MM.1S (cell line): Measurements from ENCODE around the gene MVB12B.

Source experiments
- DNase-seq: peaks from one replicate; pipeline ENCODE4 v3.0.0-alpha.2; 2015
- H2AFZ ChIP-seq: fragments of 300-600 bp; sonication (generic); 2 replicates; pipeline ENCODE4 v1.6.0; 2016; ENCODE audit warnings: antibody characterized with exemption, low read length
- H3F3A ChIP-seq: fragments of 300-600 bp; sonication (generic); 2 replicates; pipeline ENCODE4 v1.6.1; 2016; ENCODE audit warnings: mild to moderate bottlenecking, antibody characterized with exemption, low read length, moderate library complexity, mixed read lengths; ENCODE audit not compliant: insufficient read depth
- H3K27ac ChIP-seq: fragments of 300-600 bp; sonication (generic); 2 replicates; pipeline ENCODE4 v1.5.1; 2016; ENCODE audit warnings: mild to moderate bottlenecking, low read length
- H3K27me3 ChIP-seq: fragments of 300-600 bp; sonication (generic); replicated peaks from 2 replicates; pipeline ENCODE4 v1.6.0; 2016; ENCODE audit warnings: low read length; ENCODE audit not compliant: insufficient read depth
- H3K36me3 ChIP-seq: fragments of 300-600 bp; sonication (generic); replicated peaks from 2 replicates; pipeline ENCODE4 v1.6.1; 2016; ENCODE audit warnings: mild to moderate bottlenecking, low read length, mixed read lengths; ENCODE audit not compliant: insufficient read depth
- H3K4me1 ChIP-seq: fragments of 300-600 bp; sonication (generic); 2 replicates; pipeline ENCODE4 v1.6.1; 2016; ENCODE audit warnings: low read length, mixed read lengths
- H3K4me2 ChIP-seq: fragments of 300-600 bp; sonication (generic); 2 replicates; pipeline ENCODE4 v1.6.0; 2016; ENCODE audit warnings: low read depth, low read length
- H3K4me3 ChIP-seq: fragments of 300-600 bp; sonication (generic); 2 replicates; pipeline ENCODE4 v1.5.1; 2016; ENCODE audit warnings: low read length, mixed read lengths
- H3K79me2 ChIP-seq: fragments of 300-600 bp; sonication (generic); 2 replicates; pipeline ENCODE4 v1.6.1; 2016; ENCODE audit warnings: mixed run types, low read length, mixed read lengths
- H3K9ac ChIP-seq: fragments of 300-600 bp; sonication (generic); 2 replicates; pipeline ENCODE4 v1.6.1; 2016; ENCODE audit warnings: low read length, mixed read lengths
- H3K9me2 ChIP-seq: fragments of 300-600 bp; sonication (generic); replicated peaks from 2 replicates; pipeline ENCODE4 v1.6.1; 2016; ENCODE audit warnings: mild to moderate bottlenecking, low read length, mixed read lengths; ENCODE audit not compliant: insufficient read depth
- H3K9me3 ChIP-seq: fragments of 300-600 bp; sonication (generic); replicated peaks from 2 replicates; pipeline ENCODE4 v1.6.1; 2016; ENCODE audit warnings: mild to moderate bottlenecking, low read length, mixed read lengths; ENCODE audit not compliant: insufficient read depth
- H4K20me1 ChIP-seq: fragments of 300-600 bp; sonication (generic); 2 replicates; pipeline ENCODE4 v1.6.1; 2016; ENCODE audit warnings: mild to moderate bottlenecking, low read length, moderate library complexity, mixed read lengths; ENCODE audit not compliant: insufficient read depth
- EZH2 ChIP-seq: fragments of 300-600 bp; sonication (generic); optimal IDR thresholded peaks from 2 replicates; pipeline ENCODE3; 2017; ENCODE audit warnings: low read depth, mild to moderate bottlenecking, antibody characterized with exemption, low read length, mixed read lengths
- EZH2phosphoT487 ChIP-seq: fragments of 300-600 bp; sonication (generic); IDR thresholded peaks from 2 replicates; pipeline ENCODE4 v1.6.1; 2018; ENCODE audit warnings: antibody characterized with exemption, low read length
- TF ChIP-seq, protein P1 (sequence below): fragments of 300-600 bp; sonication (generic); IDR thresholded peaks from 2 replicates; pipeline ENCODE4 v1.5.1; 2016; ENCODE audit warnings: antibody characterized with exemption, low read length, mixed read lengths

MVB12B gene

DNA sequence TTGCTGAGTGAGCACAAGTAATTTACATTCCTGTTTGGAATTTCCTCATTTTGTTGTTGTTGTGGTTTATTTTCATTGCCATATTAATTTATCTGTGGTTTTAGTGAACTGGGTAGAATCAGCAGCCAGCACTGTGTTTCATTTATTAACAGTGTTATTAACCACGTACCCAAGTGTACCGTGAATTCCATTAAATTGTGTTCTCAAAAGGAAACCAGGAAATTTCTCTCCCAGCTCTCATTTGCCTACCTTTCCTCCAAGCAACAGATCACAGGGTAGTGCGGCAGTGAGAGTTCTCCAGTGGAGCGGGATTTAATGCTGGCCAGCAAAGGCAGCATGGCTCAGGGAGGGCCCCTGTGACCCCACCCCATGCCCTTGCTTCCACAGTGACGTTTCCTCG is 54.6 kb downstream of the MVB12B start:
- DNase-seq = no peak
- Histone ChIP-seq H3K9me3 (no peaks in the 10 kb centered on the region), H3F3A (no peaks in the 10 kb centered on the region), H3K27ac (no peak overlapping the region), H3K4me1 (0 out of 2 replicates have a peak, but pooled peaks cover 5% of the 10 kb centered on the region), H3K4me2 (no peak overlapping the region), H2AFZ (no peak overlapping the region), H3K9ac (no peak overlapping the region), H3K27me3 (no peaks in the 10 kb centered on the region), H3K79me2 (no peaks in the 10 kb centered on the region), H3K36me3 (no peaks in the 10 kb centered on the region), H3K9me2 (no peaks in the 10 kb centered on the region), H4K20me1 (no peaks in the 10 kb centered on the region), H3K4me3 (no peak overlapping the region)
- TF ChIP-seq, protein P1, sequence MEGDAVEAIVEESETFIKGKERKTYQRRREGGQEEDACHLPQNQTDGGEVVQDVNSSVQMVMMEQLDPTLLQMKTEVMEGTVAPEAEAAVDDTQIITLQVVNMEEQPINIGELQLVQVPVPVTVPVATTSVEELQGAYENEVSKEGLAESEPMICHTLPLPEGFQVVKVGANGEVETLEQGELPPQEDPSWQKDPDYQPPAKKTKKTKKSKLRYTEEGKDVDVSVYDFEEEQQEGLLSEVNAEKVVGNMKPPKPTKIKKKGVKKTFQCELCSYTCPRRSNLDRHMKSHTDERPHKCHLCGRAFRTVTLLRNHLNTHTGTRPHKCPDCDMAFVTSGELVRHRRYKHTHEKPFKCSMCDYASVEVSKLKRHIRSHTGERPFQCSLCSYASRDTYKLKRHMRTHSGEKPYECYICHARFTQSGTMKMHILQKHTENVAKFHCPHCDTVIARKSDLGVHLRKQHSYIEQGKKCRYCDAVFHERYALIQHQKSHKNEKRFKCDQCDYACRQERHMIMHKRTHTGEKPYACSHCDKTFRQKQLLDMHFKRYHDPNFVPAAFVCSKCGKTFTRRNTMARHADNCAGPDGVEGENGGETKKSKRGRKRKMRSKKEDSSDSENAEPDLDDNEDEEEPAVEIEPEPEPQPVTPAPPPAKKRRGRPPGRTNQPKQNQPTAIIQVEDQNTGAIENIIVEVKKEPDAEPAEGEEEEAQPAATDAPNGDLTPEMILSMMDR = no peak
- TF ChIP-seq EZH2 = no peak
- TF ChIP-seq EZH2phosphoT487 = no peak

DNA sequence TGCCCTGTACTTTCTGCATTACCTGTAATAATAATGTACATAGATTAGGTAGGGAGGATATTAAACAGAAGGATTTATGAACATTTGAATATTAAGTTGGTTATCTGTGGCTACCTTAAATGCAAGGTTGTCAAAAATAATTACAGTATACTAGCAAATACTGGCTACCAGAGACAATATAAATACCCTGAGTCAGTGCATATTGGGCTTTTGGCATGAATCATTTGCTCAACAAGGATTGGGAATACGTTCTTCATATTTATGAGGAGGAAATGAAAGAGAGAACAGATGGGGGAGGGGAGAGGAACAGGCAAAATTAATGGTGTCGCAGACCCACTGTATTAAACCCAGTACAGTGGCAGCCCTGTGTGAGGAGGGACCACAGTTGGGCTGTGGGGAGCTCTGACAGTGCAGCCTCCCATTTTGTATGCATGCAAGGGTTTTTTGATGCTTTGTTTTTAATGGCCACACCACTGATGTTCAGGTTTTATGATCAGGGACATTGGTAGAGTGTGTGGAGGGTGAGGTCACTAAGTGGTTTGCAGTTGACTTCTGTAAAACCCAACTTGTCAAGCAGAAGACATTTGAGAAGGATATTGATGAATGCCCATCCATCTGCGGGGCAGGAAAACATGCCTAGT is 56.9 kb downstream of the MVB12B start:
- no peaks in the 10 kb centered on the region for H3K79me2 ChIP-seq
- H3F3A ChIP-seq = no peaks in the 10 kb centered on the region
- H2AFZ ChIP-seq = no peak overlapping the region
- H3K9me2 ChIP-seq = no peaks in the 10 kb centered on the region
- TF ChIP-seq EZH2 = no peak
- no peak for TF ChIP-seq EZH2phosphoT487
- TF ChIP-seq, protein P1 = no peak
- H3K27ac ChIP-seq = no peak overlapping the region
- no peak overlapping the region for H3K4me3 ChIP-seq
- no peaks in the 10 kb centered on the region for H3K36me3 ChIP-seq
- no peak overlapping the region for H3K9ac ChIP-seq
- H3K9me3 ChIP-seq = no peaks in the 10 kb centered on the region
- no peaks in the 10 kb centered on the region for H3K4me1 ChIP-seq
- H4K20me1 ChIP-seq = no peaks in the 10 kb centered on the region
- H3K4me2 ChIP-seq = no peak overlapping the region
- no peak for DNase-seq
- no peaks in the 10 kb centered on the region for H3K27me3 ChIP-seq

DNA sequence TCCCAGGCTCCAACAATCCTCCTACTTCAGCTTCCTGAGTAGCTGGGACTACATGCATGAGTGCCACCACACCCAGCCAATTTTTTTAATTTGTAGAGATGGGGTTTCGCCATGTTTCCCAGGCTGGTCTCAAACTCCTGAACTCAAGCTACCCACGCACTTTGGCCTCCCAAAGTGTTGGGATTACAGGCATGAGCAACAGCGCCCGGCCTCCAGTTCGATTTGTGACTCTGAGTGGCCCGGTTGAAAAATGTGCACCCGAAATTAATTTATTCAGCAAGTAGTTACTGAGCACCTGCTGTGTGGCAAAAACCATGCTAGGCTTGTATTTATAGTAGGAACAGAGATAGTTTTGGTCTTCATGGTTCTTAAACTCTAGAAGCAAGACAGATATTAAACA is 58.3 kb downstream of the MVB12B start:
- Histone ChIP-seq H3K36me3 (no peaks in the 10 kb centered on the region), H4K20me1 (no peaks in the 10 kb centered on the region), H3K9ac (no peak overlapping the region), H2AFZ (no peak overlapping the region), H3K4me1 (no peaks in the 10 kb centered on the region), H3K79me2 (no peaks in the 10 kb centered on the region), H3K4me3 (no peak overlapping the region), H3F3A (no peaks in the 10 kb centered on the region), H3K9me3 (no peaks in the 10 kb centered on the region), H3K27ac (no peak overlapping the region), H3K27me3 (no peaks in the 10 kb centered on the region), H3K9me2 (no peaks in the 10 kb centered on the region), H3K4me2 (no peak overlapping the region)
- no peak for TF ChIP-seq EZH2phosphoT487
- no peak for TF ChIP-seq EZH2
- TF ChIP-seq, protein P1 = no peak
- no peak for DNase-seq
